ENCODE results near the gene TOE1.
"Not testable (repeated sequence)": the region's sequence is repeated elsewhere in the genome, so short reads cannot be mapped to it uniquely, and the experiment has no call there.

The TOE1 gene

GRCh38 chr1:45356186-45356585 lies 16.2 kb downstream of the TOE1 start:
- no peak for DNase-seq

DNA sequence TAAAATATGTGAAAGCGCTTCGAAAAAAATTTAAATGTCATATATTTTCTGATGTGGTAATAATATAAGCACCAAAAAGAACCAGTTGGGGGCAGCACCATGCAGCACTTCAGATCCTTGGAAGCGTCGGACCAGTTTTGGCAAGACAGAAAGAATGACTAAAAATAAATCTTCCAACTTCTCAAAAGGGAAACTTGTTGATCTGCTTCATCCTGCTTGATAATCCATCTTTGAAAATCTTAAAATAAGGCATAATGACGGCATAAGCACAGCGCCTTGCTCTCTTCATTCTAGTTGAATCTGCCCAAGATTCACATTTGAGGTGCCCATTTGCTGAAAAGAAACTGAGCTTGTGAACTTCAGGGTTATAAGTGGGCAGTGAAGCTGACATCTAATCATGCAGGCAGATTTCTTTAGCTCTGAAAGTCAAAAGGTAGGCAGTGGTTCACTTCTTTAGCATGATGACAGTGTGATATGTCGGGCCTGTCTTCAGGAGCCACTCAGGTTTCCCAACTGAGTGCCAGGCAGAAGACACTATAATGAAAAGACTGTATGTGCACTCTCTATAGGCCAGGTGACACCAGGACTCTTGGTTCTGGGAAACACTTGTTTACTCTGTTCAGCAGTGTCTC lies 20.0 kb downstream of the TOE1 start:
- no peak for DNase-seq

- DNase-seq = not testable (repeated sequence)
Observed at GRCh38 chr1:45360981-45361380, 21.0 kb downstream of the TOE1 start.

GRCh38 chr1:45364294-45364693 lies 24.3 kb downstream of the TOE1 start:
- DNase-seq = no peak

- no peak for DNase-seq
Observed at GRCh38 chr1:45365051-45365450, 25.1 kb downstream of the TOE1 start.

DNA sequence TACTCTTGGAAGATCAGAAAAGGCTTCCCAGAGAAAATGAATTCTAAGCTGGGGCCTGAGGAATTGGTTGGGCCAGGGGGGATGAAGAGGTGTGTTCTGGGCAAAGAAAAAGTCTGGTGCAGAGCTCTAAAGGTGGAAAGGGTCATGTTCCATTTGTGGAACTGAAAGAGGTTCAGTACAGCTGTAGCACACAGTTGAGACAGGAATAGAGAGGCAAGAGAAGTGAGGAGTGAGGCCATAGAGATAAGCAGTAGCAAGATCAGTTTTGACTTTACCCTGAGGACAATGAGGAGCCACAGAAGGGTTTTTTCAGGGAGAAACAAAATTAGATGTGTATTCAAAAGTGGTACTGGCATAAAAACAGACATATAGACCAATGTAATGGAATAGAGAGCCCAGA lies 30.6 kb downstream of the TOE1 start:
- DNase-seq = no peak

- no peak for DNase-seq
Observed at GRCh38 chr1:45373573-45373972, 33.6 kb downstream of the TOE1 start.

DNA sequence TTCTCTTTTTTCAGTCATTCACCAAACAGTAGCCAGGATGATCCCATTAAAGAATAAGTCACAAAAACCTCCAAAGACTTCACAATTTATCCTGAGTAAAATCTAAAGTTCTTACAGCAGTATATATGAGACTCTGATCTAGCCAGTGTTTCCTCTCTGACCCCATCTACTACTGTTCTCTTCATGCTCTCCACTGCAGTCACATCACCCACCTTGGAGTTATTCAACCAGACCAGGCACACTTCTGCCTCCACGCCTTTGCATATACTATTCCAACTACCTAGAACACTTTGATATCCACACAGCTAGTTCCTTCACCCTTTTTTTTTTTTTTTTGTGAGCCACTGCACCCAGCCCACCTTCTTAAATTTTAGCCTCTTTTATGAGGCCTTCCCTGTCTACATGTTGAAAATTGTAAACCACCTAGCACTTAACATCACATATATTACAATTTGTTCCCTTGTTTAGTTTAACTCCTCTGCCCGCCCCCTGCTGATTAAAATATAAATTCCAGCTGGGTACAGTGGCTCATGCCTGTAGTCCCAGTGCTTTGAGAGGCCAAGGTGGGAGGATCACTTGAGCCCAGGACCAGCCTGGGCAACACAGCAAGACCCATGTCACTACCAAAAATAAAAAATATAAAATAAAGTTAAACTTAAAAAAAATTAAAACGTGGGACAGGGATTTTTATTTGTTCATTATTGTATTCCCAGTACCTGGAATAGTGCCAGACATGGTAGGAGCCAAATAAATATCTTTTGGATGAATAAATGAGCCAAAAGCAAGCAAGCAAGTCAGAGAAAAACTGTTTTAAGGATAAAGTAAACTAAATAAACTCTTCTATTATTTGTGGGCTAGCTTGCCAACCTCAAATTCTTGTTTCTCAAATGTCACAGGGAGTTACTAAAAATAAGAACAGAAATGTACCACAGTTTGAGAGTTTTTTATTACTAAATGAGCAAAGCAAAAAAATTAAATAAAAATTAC lies 35.4 kb downstream of the TOE1 start:
- no peak for DNase-seq

GRCh38 chr1:45378184-45378583 lies 38.2 kb downstream of the TOE1 start:
- DNase-seq = no peak

- no peak for DNase-seq
Observed at GRCh38 chr1:45379524-45379923, 39.6 kb downstream of the TOE1 start.

DNA sequence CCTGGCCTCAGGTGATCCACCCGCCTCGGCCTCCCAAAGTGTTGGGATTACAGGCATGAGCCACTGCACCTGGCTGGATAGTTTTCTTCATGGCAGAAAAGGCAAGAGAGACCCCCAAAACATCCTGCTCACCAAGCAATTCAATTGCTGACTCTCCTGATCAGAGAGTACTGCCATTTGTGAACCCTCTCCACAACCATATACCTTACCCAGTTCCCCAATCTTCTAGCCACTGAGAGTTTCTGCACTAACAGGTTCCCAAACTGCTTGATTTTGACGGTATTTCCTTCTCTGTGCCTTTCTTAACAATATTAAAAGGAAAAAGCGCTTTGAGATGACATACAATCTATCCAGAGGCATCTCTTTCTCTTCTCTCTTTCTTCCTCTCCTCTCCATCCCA lies 40.2 kb downstream of the TOE1 start:
- DNase-seq = no peak

DNA sequence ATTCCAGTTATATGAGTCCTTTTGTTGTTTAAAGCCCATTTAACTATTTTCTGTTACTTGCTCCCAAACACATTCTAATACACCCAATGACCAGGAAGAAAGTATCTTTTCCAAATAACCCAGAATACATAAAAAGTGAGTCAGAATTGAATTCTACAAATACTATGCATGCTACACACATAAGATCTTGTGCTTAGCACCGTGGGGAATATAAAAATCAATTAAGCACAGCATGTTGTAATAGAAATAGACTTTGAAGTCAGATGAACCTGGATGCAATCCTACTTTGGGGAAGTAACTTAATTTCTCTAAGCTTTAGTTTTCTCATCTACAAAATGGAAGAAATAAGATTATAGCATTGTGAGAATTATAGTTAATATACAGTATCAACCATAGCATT lies 40.8 kb downstream of the TOE1 start:
- no peak for DNase-seq

- DNase-seq = no peak
Observed at GRCh38 chr1:45381243-45381642, 41.3 kb downstream of the TOE1 start.

GRCh38 chr1:45383191-45383590 lies 43.2 kb downstream of the TOE1 start:
- DNase-seq = no peak

- DNase-seq = not testable (repeated sequence)
Observed at GRCh38 chr1:45384213-45384612, 44.2 kb downstream of the TOE1 start.

- no peak for DNase-seq
Observed at GRCh38 chr1:45385302-45385701, 45.3 kb downstream of the TOE1 start.

DNA sequence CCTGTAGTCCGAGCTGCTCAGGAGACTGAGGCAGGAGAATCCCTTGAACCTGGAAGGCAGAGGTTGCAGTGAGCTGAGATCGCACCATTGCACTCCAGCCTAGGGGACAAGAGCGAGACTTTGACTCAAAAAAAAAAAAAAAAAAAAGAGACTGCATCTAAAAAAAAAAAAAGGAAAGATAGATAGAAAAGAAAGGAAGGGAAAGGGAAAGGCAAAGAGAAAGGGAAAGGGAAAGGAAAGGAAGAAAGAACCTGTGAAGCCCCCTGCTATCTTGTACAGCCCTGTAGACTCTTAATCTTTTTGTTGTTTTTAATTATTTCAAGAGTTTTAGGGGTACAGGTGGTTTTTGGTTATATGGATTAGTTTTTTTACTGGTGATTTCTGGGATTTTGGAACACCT lies 46.2 kb downstream of the TOE1 start:
- no peak for DNase-seq

Data from activated CD4-positive, CD25-positive, alpha-beta regulatory T cell treated with anti-CD3 and anti-CD28 coated beads, Interleukin-2, amount 50 U/mL, for 72 hours (primary cell).